GM12865 (cell line): Measurements from ENCODE around the gene PTPRS.

Source experiments
- DNase-seq: peaks from one replicate; pipeline ENCODE4 v3.0.0; 2010; ENCODE audit warnings: low read depth
- H3K4me3 ChIP-seq: 2 replicates; pipeline ENCODE4 v1.5.1; 2011; ENCODE audit warnings: mild to moderate bottlenecking, low read depth, low read length, control low read depth
- CTCF ChIP-seq: IDR thresholded peaks from 2 replicates; pipeline ENCODE4 v1.5.1; 2011; ENCODE audit warnings: low read length, control low read depth, low read depth, inconsistent platforms; ENCODE audit not compliant: insufficient read depth; ENCODE audit errors: missing control alignments

The PTPRS gene

GRCh38 chr19:5338656-5339197 lies 1.9 kb downstream of the PTPRS start:
- H3K4me3 ChIP-seq, result no peak overlapping the region
- TF ChIP-seq CTCF, result no peak
- DNase-seq, result no peak

GRCh38 chr19:5337708-5338655 lies 2.6 kb downstream of the PTPRS start:
- TF ChIP-seq CTCF, result no peak
- no peak overlapping the region for H3K4me3 ChIP-seq
- no peak for DNase-seq

- H3K4me3 ChIP-seq, result no peak overlapping the region
- no peak for TF ChIP-seq CTCF
- no peak for DNase-seq
These were observed 3.5 kb downstream of the PTPRS start for GRCh38 chr19:5337126-5337525.

GRCh38 chr19:5336195-5336965 lies 4.2 kb downstream of the PTPRS start:
- DNase-seq, result no peak
- TF ChIP-seq CTCF, result no peak
- no peak overlapping the region for H3K4me3 ChIP-seq

GRCh38 chr19:5335593-5335992 lies 5.0 kb downstream of the PTPRS start:
- TF ChIP-seq CTCF, result no peak
- DNase-seq, result no peak
- H3K4me3 ChIP-seq, result no peak overlapping the region

- no peak for DNase-seq
- H3K4me3 ChIP-seq, result no peak overlapping the region
- TF ChIP-seq CTCF, result no peak
These were observed 5.7 kb downstream of the PTPRS start for GRCh38 chr19:5334824-5335500.
